Adrenal gland (tissue), 12 donors: Measurements from ENCODE around the gene CAMK1G. TPM values are rescaled to one million over a fixed set of nuclear protein-coding genes. Genes with fewer than 3 reads are reported as not detected.
A peak's percentile ranks its signal among the peaks of the same experiment; 100 is the strongest.

Experiments used
- DNase-seq, 7 donors: peaks; one replicate each; pipeline ENCODE4 v3.0.0-alpha.2; 2019 to 2020
- H3K27ac ChIP-seq, 5 donors: fragments of 200-600 bp; sonication (generic) in 4 of 5; 1 replicate in 3 of 5; 2 replicates in 2 of 5; pipeline versions ENCODE4 v1.5.1 to v1.8.0; 2016 to 2020; ENCODE audit warnings: mild to moderate bottlenecking in 1 of 5
- H3K27me3 ChIP-seq: fragments of 200-600 bp; 2 replicates; pipeline ENCODE4 v1.8.0; 2021
- H3K36me3 ChIP-seq, 2 donors: fragments of 200-600 bp; replicated peaks in 1 of 2; 1 replicate in 1 of 2; 2 replicates in 1 of 2; pipeline versions ENCODE4 v1.5.1 to v1.8.0; 2018 to 2022
- H3K4me1 ChIP-seq, 2 donors: fragments of 200-600 bp; replicated peaks in 1 of 2; 1 replicate in 1 of 2; 2 replicates in 1 of 2; pipeline versions ENCODE4 v1.5.1 to v1.8.0; 2018 to 2021
- H3K4me3 ChIP-seq, 4 donors: fragments of 200-600 bp; sonication (generic) in 3 of 4; one replicate each; pipeline ENCODE4 v1.5.1; 2016 to 2018
- H3K9me3 ChIP-seq, 3 donors: fragments of 200-600 bp; sonication (generic) in 1 of 3; replicated peaks in 1 of 3; 1 replicate in 2 of 3; 2 replicates in 1 of 3; pipeline versions ENCODE4 v1.5.1 to v1.8.0; 2016 to 2021
- POLR2A ChIP-seq, 2 donors: fragments of 450-650 bp; IDR thresholded peaks; one replicate each; pipeline ENCODE4 v1.6.1; 2017; ENCODE audit warnings: antibody characterized with exemption in 2 of 2, mild to moderate bottlenecking in 2 of 2, moderate library complexity in 1 of 2
- WGBS, 4 donors: extraction: QIAGEN DNeasy Blood & Tissue Kit in 2 of 4; methylation state at CpG; one replicate each; pipeline versions ENCODE4 v1.1.5 to v1.1.7; 2013 to 2017; 5-methylcytosine and 5-hydroxymethylcytosine counted together
- intact Hi-C, 2 donors: fragments of 100-400 bp; cut with DNase I; formaldehyde crosslinking; loops; one replicate each; pipeline versions ENCODE4 v1.14.1 to v1.15.0; 2022 to 2023
- polyA plus RNA-seq, 3 donors: library from polyadenylated mRNA; stranded (reverse); fragments of 200-250 nt in 2 of 3; fragments of 350-450 nt in 1 of 3; fragmentation: Illumina TruSeq in 1 of 3; extraction: RNeasy Lipid Tissue Mini Kit (QIAGEN cat#74804) in 1 of 3; gene quantifications; one replicate each; pipeline ENCODE4 v1.2.3, GENCODE V29; 2013 to 2014
- total RNA-seq, 9 donors: library from RNA; depleted of rRNA in 4 of 9; stranded (reverse); fragments of >200 nt in 4 of 9; fragments of 120-200 nt in 1 of 9; fragmentation: NEBNext Ultra II Directional in 1 of 9; extraction: Animal tissue kit (Norgen Biotek cat#: 25700) in 1 of 9; gene quantifications; one replicate each; pipeline versions ENCODE4 v1.1.0 to v1.2.4, GENCODE V29; 2013 to 2023
- TF ChIP-seq, protein P1 (sequence below), 6 experiments: fragments of 450-650 bp in 4 of 6; fragments of 200-600 bp in 2 of 6; sonication (generic) in 1 of 6; IDR thresholded peaks; 1 replicate in 5 of 6; 2 replicates in 1 of 6; pipeline versions ENCODE4 v1.5.1 to v1.8.0; 2016 to 2021; ENCODE audit warnings: antibody characterized with exemption in 6 of 6, mild to moderate bottlenecking in 2 of 6, moderate library complexity in 1 of 6
- donor health status: healthy with polysubstance abuse.
- donor health status: Bipolar disorder and iron deficiency.
- donor health status: DM: yes; HTN: yes; CAD: no.
- donor health status: DM: no; HTN: no; CAD: no.
- donor health status: DM: no; HTN: no; CAD: no.
- donor health status: DM: yes; HTN: yes; CAD: no.

The CAMK1G gene
- total and polyA plus RNA-seq, 12 donors = 0.57 to 8.4 (median 2.3) TPM

GRCh38 chr1:209621741-209622655, 38.5 kb downstream of the CAMK1G start:
- TF ChIP-seq POLR2A (IDR thresholded peaks at IDR 0.05) = no peak
- TF ChIP-seq, protein P1, sequence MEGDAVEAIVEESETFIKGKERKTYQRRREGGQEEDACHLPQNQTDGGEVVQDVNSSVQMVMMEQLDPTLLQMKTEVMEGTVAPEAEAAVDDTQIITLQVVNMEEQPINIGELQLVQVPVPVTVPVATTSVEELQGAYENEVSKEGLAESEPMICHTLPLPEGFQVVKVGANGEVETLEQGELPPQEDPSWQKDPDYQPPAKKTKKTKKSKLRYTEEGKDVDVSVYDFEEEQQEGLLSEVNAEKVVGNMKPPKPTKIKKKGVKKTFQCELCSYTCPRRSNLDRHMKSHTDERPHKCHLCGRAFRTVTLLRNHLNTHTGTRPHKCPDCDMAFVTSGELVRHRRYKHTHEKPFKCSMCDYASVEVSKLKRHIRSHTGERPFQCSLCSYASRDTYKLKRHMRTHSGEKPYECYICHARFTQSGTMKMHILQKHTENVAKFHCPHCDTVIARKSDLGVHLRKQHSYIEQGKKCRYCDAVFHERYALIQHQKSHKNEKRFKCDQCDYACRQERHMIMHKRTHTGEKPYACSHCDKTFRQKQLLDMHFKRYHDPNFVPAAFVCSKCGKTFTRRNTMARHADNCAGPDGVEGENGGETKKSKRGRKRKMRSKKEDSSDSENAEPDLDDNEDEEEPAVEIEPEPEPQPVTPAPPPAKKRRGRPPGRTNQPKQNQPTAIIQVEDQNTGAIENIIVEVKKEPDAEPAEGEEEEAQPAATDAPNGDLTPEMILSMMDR (IDR thresholded peaks at IDR 0.05) = no peak
- Histone ChIP-seq H3K27ac (peak overlapping the region in 2 of 5 donors; percentile 19 to 61), H3K36me3 (no peaks in the 10 kb centered on the region), H3K4me1 (peaks cover 12 to 27% of the 10 kb centered on the region in 2 donors), H3K27me3 (no peaks in the 10 kb centered on the region), H3K9me3 (no peaks in the 10 kb centered on the region), H3K4me3 (no peak overlapping the region)
- peak in 6 of 7 donors; percentile 38 to 66 (median 54) for DNase-seq
- intact Hi-C loops = loop anchor here in 1 of 2 donors (10.0 kb wide), 1 partner anchor 123 kb away; no protein-coding TSS in a partner anchor
- WGBS, 4 donors = 52 to 70% (median 69%) methylated on average over 8 to 11 of the region's 11 CpGs

- no peak overlapping the region for H3K4me3 ChIP-seq
- no peak for TF ChIP-seq POLR2A (IDR thresholded peaks at IDR 0.05)
- TF ChIP-seq, protein P1 (IDR thresholded peaks at IDR 0.05) = no peak
- H3K36me3 ChIP-seq = no peaks in the 10 kb centered on the region
- no peaks in the 10 kb centered on the region for H3K27me3 ChIP-seq
- no peaks in the 10 kb centered on the region for H3K9me3 ChIP-seq
- WGBS, 4 donors = 93 to 96% (median 94%) methylated on average over 14 to 24 of the region's 24 CpGs
- DNase-seq = no peak
- H3K27ac ChIP-seq = no peak overlapping the region
- peaks cover 12 to 36% of the 10 kb centered on the region in 2 donors for H3K4me1 ChIP-seq
- intact Hi-C loops = loop anchor here in 1 of 2 donors (10.0 kb wide), 1 partner anchor 122 kb away; no protein-coding TSS in a partner anchor
Measured at GRCh38 chr1:209622841-209623829, 39.6 kb downstream of the CAMK1G start.

- H3K4me3 ChIP-seq = no peak overlapping the region
- no peaks in the 10 kb centered on the region for H3K36me3 ChIP-seq
- TF ChIP-seq POLR2A (IDR thresholded peaks at IDR 0.05) = no peak
- TF ChIP-seq, protein P1 (IDR thresholded peaks at IDR 0.05) = peak in 1 of 6 experiments; percentile 2
- intact Hi-C loops = loop anchor here (5.0 to 10.0 kb wide), 2 partner anchors 48 to 120 kb away; no protein-coding TSS in a partner anchor
- no peaks in the 10 kb centered on the region for H3K9me3 ChIP-seq
- peaks cover 12 to 36% of the 10 kb centered on the region in 2 donors for H3K4me1 ChIP-seq
- peak in 3 of 7 donors; percentile 41 to 64 (median 63) for DNase-seq
- peak overlapping the region in 1 of 5 donors; percentile 63 for H3K27ac ChIP-seq
- 66 to 79% (median 72%) methylated on average over 10 to 15 of the region's 15 CpGs for WGBS, 4 donors
- no peaks in the 10 kb centered on the region for H3K27me3 ChIP-seq
Measured at GRCh38 chr1:209624558-209625549, 41.3 kb downstream of the CAMK1G start.
